SK-N-MC (cell line): ENCODE results near the gene TREM1.

Experiments used
- EZH2 ChIP-seq: fragments of 200-600 bp; sonication (generic); IDR thresholded peaks from one replicate; pipeline ENCODE4 v1.6.1; 2017; ENCODE audit warnings: antibody characterized with exemption
- POLR2AphosphoS5 ChIP-seq: IDR thresholded peaks from 2 replicates; pipeline ENCODE4 v1.6.1; 2012; ENCODE audit warnings: mild to moderate bottlenecking, low read depth, low read length, borderline replicate concordance

GRCh38 chr6:41229721-41230120 lies 56.8 kb downstream of the TREM1 start:
- TF ChIP-seq EZH2 (no peak), POLR2AphosphoS5 (no peak)
